Spleen (tissue), 11 donors: ENCODE measurements around the gene TMEM134. TPM values are rescaled to one million over a fixed set of nuclear protein-coding genes. Genes with fewer than 3 reads are reported as not detected.

Experiments used
- DNase-seq: peaks from one replicate; pipeline ENCODE4 v3.0.0-alpha.2; 2020
- H3K27ac ChIP-seq, 8 donors: fragments of 200-600 bp; sonication (generic) in 7 of 8; 1 replicate in 4 of 8; 2 replicates in 4 of 8; pipeline versions ENCODE4 v1.5.0 to v1.8.0; 2016 to 2021; ENCODE audit warnings: inconsistent platforms in 4 of 8, mild to moderate bottlenecking in 4 of 8, moderate library complexity in 1 of 8
- H3K27me3 ChIP-seq, 7 donors: fragments of 200-600 bp; sonication (generic) in 6 of 7; replicated peaks in 1 of 7; 1 replicate in 4 of 7; 2 replicates in 3 of 7; pipeline versions ENCODE4 v1.5.0 to v1.8.0; 2016 to 2021; ENCODE audit warnings: inconsistent platforms in 3 of 7, mild to moderate bottlenecking in 1 of 7
- H3K36me3 ChIP-seq, 6 donors: fragments of 200-600 bp; sonication (generic) in 5 of 6; 1 replicate in 4 of 6; 2 replicates in 2 of 6; pipeline versions ENCODE4 v1.5.0 to v1.8.0; 2016 to 2021; ENCODE audit warnings: inconsistent platforms in 2 of 6
- H3K4me1 ChIP-seq, 6 donors: fragments of 200-600 bp; sonication (generic) in 5 of 6; 1 replicate in 3 of 6; 2 replicates in 3 of 6; pipeline versions ENCODE4 v1.5.0 to v1.8.0; 2016 to 2021; ENCODE audit warnings: inconsistent platforms in 3 of 6
- H3K4me3 ChIP-seq, 8 donors: fragments of 200-600 bp; sonication (generic) in 7 of 8; 1 replicate in 4 of 8; 2 replicates in 4 of 8; pipeline versions ENCODE4 v1.5.0 to v1.8.0; 2016 to 2021; ENCODE audit warnings: inconsistent platforms in 4 of 8, mild to moderate bottlenecking in 4 of 8, moderate library complexity in 2 of 8
- H3K9me3 ChIP-seq, 8 donors: fragments of 200-600 bp; sonication (generic) in 7 of 8; 1 replicate in 4 of 8; 2 replicates in 4 of 8; pipeline versions ENCODE4 v1.5.0 to v1.8.0; 2016 to 2021; ENCODE audit warnings: inconsistent platforms in 4 of 8
- POLR2A ChIP-seq, 3 donors: fragments of 450-650 bp; IDR thresholded peaks; one replicate each; pipeline ENCODE4 v1.5.1; 2017; ENCODE audit warnings: antibody characterized with exemption in 3 of 3, mild to moderate bottlenecking in 1 of 3
- POLR2AphosphoS5 ChIP-seq, 3 donors: sonication (generic); formaldehyde crosslinking; IDR thresholded peaks; one replicate each; pipeline ENCODE4 v1.5.1; 2017; ENCODE audit warnings: antibody characterized with exemption in 3 of 3
- WGBS, 5 donors: extraction: QIAGEN DNeasy Blood & Tissue Kit in 3 of 5; methylation state at CpG; one replicate each; pipeline versions ENCODE4 v1.1.5 to v1.1.7; 2013 to 2018; 5-methylcytosine and 5-hydroxymethylcytosine counted together
- intact Hi-C: fragments of 100-400 bp; cut with DNase I; formaldehyde crosslinking; loops from one replicate; pipeline ENCODE4 v1.15.0; 2023; ENCODE audit warnings: low total_unique reads
- polyA plus RNA-seq, 3 donors: library from polyadenylated mRNA; stranded (reverse); fragments of 200-250 nt; gene quantifications; one replicate each; pipeline ENCODE4 v1.2.1, GENCODE V29; 2013
- total RNA-seq, 7 donors: library from RNA; depleted of rRNA in 3 of 7; stranded (reverse); fragments of >200 nt in 3 of 7; fragmentation: NEBNext Ultra II Directional in 4 of 7; extraction: Animal tissue kit (Norgen Biotek cat#: 25700) in 4 of 7; gene quantifications; one replicate each; pipeline versions ENCODE4 v1.1.0 to v1.2.1, GENCODE V29; 2016 to 2021
- TF ChIP-seq, protein P1 (sequence below), 11 experiments: fragments of 200-600 bp in 7 of 11; fragments of 450-650 bp in 4 of 11; sonication (generic) in 4 of 11; IDR thresholded peaks in 8 of 11; conservative IDR thresholded peaks in 3 of 11; 1 replicate in 7 of 11; 2 replicates in 4 of 11; pipeline versions ENCODE4 v1.4.0 to v1.8.0; 2016 to 2021; ENCODE audit warnings: antibody characterized with exemption in 11 of 11, inconsistent platforms in 4 of 11, mild to moderate bottlenecking in 1 of 11
- donor health status: healthy with polysubstance abuse.
- donor health status: DM: no; HTN: no; CAD: no; lungs with moderate emphysema.
- donor health status: DM: no; HTN: no; CAD: no.
- donor health status: Bipolar disorder and iron deficiency.
- donor health status: healthy.
- donor health status: DM: no; HTN: no; CAD: no.
- donor health status: DM: yes; HTN: yes; CAD: no.

The TMEM134 gene
- total and polyA plus RNA-seq, 10 donors = 48.5 to 192 (median 94.8) TPM

DNA sequence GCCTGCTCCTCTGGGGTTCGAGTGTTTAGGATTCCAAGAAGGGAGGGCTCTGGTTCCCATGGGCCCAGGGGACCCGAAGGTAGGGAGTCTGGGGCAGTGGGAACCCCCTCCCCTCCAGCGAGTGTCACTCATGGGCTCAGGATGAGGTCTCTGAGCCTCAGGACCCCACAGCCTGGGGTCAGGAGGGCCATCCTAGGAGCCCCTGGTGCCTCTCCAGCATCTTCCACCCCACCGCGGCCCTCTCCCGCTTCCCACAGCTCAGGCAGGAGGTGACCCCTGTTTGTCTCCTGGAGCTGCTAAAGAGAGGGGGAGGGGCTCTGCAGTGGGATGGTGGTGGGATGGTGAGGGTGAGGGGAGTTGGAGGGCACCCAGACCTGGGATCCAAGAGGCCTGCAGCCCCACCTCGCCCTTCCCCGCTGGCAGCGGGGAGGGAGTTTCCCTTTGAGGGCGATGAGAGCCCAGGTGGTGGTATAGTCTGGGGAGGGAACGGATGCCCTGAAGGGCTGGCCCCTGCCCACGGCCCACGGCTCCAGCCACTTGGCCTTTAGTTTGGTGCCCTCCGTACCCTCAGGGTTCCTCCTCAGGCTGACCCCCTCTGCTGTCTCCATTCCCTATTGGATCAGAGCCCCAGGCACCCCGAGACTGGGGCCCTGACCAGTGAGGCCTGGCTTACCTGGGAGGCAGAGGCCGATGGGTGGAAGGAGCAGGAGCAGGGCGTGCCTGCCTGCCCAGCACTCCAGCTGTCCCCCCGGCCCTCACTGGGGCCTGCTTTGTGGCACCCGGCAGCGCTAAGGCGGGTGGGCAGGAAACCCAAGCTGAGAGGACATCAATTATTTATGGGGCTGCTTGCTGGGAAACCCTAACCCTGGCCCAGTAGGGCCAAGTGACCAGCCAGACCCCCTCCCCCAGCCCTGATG lies 15.0 kb downstream of the TMEM134 start:
- Histone ChIP-seq H3K9me3 (no peaks in the 10 kb centered on the region), H3K27me3 (no peaks in the 10 kb centered on the region), H3K4me3 (no peak overlapping the region), H3K36me3 (no peaks in the 10 kb centered on the region), H3K4me1 (peaks cover 11 to 90% (median 51%) of the 10 kb centered on the region in 6 donors), H3K27ac (no peak overlapping the region)
- intact Hi-C loops = no loop called here
- WGBS, 5 donors = 79 to 86% (median 82%) methylated on average over 17 to 21 of the region's 21 CpGs
- DNase-seq = no peak
- TF ChIP-seq POLR2A (IDR thresholded peaks at IDR 0.05) (no peak), POLR2AphosphoS5 (IDR thresholded peaks at IDR 0.05) (no peak)
- TF ChIP-seq, protein P1, sequence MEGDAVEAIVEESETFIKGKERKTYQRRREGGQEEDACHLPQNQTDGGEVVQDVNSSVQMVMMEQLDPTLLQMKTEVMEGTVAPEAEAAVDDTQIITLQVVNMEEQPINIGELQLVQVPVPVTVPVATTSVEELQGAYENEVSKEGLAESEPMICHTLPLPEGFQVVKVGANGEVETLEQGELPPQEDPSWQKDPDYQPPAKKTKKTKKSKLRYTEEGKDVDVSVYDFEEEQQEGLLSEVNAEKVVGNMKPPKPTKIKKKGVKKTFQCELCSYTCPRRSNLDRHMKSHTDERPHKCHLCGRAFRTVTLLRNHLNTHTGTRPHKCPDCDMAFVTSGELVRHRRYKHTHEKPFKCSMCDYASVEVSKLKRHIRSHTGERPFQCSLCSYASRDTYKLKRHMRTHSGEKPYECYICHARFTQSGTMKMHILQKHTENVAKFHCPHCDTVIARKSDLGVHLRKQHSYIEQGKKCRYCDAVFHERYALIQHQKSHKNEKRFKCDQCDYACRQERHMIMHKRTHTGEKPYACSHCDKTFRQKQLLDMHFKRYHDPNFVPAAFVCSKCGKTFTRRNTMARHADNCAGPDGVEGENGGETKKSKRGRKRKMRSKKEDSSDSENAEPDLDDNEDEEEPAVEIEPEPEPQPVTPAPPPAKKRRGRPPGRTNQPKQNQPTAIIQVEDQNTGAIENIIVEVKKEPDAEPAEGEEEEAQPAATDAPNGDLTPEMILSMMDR (IDR thresholded peaks at IDR 0.05 in 8 of 11, conservative IDR thresholded peaks at IDR 0.05 in 3 of 11) = no peak

DNA sequence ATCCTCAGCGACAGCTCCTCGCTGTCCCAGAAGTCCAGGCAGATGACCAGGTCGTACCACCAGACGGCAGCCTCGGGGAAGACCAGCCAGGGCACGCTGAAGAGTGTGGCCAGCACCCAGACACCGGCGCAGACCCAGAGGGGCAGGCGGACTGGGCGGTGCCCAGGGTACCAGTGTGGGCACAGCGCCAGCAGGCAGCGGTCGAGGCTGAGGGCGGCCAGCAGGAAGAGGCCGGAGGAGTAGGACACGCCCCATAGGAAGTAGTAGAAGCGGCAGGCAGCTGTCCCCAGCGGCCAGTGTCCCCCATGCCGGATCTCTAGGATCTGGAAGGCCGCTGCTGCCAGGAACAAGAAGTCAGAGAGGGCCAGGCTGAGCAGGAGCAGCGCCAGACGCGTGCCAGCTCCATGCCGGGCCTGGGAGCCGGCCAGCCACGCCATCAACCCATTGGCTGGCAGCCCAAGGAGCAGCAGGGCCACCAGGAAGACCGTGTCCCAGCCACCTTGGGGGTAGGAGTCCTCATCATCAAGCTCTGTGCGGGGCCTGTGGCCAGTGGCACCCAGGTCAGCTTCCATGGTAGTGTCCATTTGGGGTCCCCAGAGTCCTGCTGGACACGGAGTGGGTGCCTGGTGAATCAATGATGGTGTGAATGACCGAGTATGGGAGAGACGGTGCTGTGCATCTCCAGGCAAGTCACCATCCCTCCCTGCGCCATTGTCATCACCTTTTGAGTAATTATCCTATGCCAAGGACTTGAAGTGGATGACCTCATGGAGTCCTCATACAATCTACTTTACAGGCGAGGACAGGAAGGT lies 16.7 kb downstream of the TMEM134 start, which contains the start of gene GPR152:
Gene GPR152 (minus strand): TSS at position 589 of the 812 bp plus-strand sequence. CDS start 5 bp downstream, at position 584.
- Histone ChIP-seq H3K27ac (peak within 1 kb of the TSS in 6 of 8 donors; percentile 50 to 74 (median 64)), H3K4me3 (peak within 1 kb of the TSS in 4 of 8 donors; percentile 10 to 49 (median 19)), H3K27me3 (no peaks in the 10 kb centered on the region), H3K4me1 (peaks cover 11 to 89% (median 65%) of the 10 kb centered on the region in 6 donors), H3K36me3 (no peaks in the 10 kb centered on the region), H3K9me3 (no peaks in the 10 kb centered on the region)
- TF ChIP-seq POLR2AphosphoS5 (IDR thresholded peaks at IDR 0.05) (peak; percentile 66 to 85 (median 78)), POLR2A (IDR thresholded peaks at IDR 0.05) (no peak)
- TF ChIP-seq, protein P1 (IDR thresholded peaks at IDR 0.05 in 8 of 11, conservative IDR thresholded peaks at IDR 0.05 in 3 of 11) = peak in 5 of 11 experiments; percentile 10 to 41 (median 25)
- peak; percentile 85 for DNase-seq
- intact Hi-C loops = no loop called here
- 69 to 81% (median 75%) methylated on average over 21 to 33 of the region's 33 CpGs for WGBS, 5 donors

DNA sequence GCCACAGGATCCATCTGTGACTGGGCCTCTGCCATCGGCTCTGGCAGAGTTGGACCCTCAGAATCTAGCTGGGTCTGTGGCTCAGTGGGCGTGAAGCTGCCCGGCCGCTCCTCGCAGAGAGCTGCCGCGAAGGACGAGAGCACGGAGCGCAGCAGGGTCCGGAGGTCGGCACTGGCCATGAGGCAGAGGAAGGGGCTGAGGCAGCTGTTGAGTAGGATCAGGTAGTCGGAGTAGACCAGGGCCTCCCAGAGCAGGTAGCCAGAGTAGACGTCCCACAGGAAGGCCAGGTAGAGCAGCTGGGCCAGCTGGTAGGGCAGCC lies 17.4 kb downstream of the TMEM134 start:
- H3K9me3 ChIP-seq = no peaks in the 10 kb centered on the region
- no peaks in the 10 kb centered on the region for H3K27me3 ChIP-seq
- no peaks in the 10 kb centered on the region for H3K36me3 ChIP-seq
- H3K27ac ChIP-seq = peak overlapping the region in 6 of 8 donors; percentile 50 to 74 (median 64)
- H3K4me3 ChIP-seq = no peak overlapping the region
- no peak for TF ChIP-seq POLR2A (IDR thresholded peaks at IDR 0.05)
- TF ChIP-seq POLR2AphosphoS5 (IDR thresholded peaks at IDR 0.05) = no peak
- TF ChIP-seq, protein P1 (IDR thresholded peaks at IDR 0.05 in 8 of 11, conservative IDR thresholded peaks at IDR 0.05 in 3 of 11) = no peak
- H3K4me1 ChIP-seq = peaks cover 15 to 90% (median 72%) of the 10 kb centered on the region in 6 donors
- WGBS, 5 donors = 90 to 93% (median 92%) methylated on average over 14 of the region's 14 CpGs
- DNase-seq = no peak
- intact Hi-C loops = no loop called here
